NCI-H2081 (cell line): ENCODE measurements around the gene DPH6.
A peak's percentile ranks its signal among the peaks of the same experiment; 100 is the strongest.
"Not testable (repeated sequence)": the region's sequence is repeated elsewhere in the genome, so short reads cannot be mapped to it uniquely, and the experiment has no call there.

ENCODE experiments used
- DNase-seq, 2 experiments: peaks; one replicate each; lab custom pipeline; 2025; lab: John Stamatoyannopoulos, UW

DPH6 gene

DNA sequence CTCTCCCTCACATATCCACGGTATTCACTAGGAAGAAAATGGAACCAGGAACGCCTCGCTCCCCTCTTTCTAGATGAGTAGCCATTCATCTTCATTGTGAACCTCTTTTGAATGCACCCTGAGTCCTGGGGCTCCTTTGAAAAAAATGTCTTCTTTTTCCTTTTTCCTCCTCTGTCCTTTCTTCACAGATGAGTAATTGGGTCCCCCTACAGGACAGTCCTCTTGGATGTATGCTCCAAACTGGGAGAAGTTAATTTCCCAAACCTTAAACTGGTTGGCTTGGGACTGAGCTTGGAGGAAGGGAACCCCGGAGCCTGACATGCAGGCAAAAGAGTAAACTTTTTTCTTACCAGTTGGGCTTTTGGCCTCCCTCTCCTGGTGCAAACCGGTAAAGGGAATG is 108.8 kb downstream of the DPH6 start:
- no peak for DNase-seq

DNA sequence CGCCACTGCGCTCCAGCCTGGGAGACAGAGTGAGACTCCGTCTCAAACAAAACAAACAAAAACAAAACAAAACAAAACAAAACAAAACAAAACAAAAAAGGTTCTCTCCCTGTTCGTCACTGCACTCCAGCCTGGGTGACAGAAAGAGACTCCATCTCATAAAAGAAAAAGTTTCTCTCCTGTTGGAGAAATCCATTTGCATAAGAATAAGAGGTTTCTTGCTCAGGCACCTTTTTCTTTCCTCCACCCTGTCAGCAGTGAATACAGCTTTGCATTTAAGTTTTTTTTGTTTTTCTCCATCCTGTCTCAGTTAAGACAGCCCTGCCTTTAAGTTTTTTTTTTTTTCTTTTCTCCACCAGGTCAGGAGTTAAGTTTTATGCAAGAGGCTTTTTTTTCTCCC is 109.5 kb downstream of the DPH6 start:
- no peak for DNase-seq

DNA sequence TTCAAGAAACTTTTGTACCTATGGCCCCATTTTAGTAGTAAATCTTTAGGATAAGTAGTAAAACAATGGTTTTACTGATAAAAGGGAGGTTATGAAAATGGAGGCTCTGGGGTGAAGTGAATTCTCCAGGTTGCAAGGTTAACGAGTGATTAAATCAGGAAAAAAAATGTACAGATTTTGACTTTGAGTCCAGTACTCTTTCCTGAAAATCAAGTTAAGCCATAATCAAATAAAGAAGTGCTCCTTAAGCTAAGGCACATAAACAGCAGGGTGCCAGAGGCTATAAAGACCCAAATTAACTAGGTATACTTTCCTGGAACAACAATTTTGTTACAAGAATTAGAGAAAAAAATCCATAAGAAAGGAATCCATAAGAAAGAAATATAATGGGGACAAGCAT is 114.7 kb downstream of the DPH6 start:
- no peak for DNase-seq

DNA sequence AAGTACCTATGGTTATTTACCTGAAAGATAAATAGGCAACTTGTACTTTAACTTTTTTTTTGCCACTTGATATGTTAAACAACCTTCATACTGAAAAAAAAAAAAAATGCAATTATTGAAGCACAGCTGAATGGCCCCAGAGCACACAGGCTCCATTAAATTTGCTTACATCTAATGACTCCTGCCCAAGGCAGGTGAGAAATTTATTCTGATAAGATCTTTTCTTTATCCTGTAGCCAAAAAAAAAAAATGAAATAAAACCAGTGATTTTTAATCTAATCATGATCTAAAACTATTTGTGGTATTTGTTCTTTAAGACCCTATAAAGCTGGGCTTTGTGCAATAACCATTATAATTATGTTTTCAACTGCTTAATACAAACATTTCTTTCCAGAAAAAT is 115.7 kb downstream of the DPH6 start:
- DNase-seq: no peak

DNA sequence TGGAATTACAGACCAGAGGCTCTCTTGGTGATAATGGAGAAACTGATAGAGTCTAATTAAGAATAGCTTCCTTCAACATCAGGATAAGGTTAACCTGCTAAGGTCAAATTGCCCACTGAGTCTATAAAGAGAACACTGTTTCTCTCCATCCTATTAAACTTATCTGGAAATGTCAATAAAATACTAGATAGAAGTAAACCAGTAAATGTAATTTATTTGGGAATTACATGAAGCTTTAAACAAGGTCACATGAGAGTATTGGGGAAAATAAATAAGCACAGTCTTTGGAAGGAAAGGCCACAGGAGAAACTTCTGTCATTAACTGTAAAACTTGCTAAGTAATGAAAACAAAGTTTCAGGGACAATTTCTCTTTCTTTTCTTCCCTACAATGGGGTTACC is 118.5 kb downstream of the DPH6 start:
- no peak for DNase-seq

DNA sequence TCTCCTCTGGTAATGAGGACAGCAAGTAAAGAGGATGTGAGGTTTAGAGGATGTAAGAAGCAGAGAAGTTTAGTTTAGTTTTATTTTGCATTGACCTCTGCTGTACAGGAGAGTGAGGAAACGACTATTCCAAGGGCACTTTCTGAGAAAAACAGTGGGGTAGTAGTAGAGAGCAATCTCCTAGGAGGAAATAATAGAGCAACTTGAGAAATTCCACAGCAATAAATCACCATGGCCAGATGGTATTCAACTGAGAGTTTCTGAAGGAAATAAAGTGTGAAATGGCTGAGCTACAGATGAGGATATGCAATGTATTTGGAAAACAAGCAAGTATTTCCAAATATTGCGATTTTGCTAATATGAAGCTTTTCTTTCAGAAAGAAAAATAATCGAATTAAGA is 118.9 kb downstream of the DPH6 start:
- DNase-seq: no peak

DNA sequence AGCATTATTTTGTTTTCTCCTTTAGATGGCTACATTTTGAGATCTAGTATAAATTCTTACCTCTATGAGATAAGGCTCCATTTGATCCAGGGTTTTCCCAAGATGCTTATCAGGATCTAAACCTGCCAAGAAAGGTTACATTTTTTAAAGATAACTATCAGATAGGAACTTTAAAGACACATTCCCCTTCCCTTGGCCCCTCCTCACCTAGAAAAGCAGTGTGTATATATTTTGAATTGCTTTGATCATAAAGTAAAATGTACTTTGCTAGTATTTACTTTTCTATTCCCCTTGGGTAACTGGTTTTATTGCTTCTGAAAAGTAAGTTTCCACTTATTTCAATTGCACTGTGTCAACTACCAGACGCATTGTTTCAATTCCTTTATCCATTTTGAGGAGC is 135.2 kb downstream of the DPH6 start:
- no peak for DNase-seq

DNA sequence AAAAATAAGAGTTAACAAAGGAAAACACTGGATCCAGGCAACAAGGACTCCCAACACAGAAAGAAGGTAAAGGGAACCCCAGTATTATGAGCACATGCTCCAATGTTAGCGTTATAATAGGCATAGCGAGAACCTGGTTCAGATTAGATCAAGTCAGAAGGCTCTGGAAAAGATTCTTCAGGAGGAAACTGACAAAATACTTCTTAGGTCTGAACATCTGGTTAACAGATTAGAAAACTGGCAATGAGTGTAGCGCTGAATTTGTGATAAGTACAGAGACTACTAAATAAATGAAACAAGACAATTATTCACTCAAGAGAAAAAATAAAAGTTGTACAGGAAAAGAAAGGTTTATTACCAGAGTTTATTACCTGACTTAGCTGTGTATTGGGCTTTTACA is 146.1 kb downstream of the DPH6 start:
- no peak for DNase-seq

DNA sequence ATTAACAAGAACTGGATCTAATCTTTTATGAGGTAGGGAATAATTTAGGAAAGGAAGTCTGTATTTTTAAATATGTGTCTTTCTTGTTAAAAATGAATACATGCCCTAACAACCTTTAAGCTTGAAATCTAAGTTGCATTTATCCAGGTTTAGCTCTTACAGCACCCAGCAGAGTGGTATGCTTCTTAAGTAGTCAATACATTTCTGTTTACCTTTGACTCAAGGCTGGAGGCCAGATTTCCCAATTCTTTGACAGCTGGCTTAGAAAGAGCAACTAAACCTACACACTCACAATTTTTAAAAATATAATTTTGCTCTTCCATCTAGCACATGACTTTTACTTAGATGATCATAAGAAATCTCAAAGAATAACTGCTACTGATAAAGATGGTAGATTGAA is 148.9 kb downstream of the DPH6 start:
- no peak for DNase-seq

DNA sequence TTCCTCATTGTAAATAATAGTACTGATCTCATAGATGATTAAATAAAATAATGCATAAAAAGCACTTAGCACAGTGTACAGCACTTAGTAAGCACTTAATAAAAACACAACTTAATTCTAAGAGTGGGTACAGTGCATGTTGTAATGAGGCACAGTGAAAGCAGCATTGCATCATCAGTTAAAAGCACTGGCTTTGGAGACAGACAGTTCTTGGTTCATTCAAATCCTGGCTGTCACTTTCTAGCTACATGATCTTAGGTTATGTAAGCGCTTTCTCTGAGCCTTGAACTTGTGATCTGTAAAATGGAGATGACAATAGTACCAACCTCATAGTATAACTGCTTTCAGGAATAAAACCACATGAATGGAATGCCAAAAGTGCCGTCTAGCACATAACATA is 151.5 kb downstream of the DPH6 start:
- no peak for DNase-seq

DNA sequence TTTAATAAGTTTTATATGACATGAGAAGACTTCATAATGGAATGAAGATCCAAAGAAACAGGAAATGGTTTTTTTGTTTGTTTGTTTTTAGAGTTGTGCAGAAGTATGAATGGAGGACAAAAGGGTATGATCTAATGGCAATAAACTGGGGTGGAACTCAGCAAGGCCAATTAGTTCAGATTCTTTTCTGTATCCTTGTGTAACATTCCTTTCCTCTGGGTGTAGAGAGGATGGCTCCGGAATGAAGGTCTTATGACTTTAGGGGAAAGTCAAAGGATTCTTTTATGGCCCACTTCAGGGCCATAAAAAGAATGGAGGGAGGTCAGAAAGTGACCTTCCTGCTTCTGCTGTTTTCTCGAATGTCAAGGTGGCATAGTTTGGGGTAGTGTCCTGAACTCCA is 152.6 kb downstream of the DPH6 start:
- DNase-seq: no peak

DNA sequence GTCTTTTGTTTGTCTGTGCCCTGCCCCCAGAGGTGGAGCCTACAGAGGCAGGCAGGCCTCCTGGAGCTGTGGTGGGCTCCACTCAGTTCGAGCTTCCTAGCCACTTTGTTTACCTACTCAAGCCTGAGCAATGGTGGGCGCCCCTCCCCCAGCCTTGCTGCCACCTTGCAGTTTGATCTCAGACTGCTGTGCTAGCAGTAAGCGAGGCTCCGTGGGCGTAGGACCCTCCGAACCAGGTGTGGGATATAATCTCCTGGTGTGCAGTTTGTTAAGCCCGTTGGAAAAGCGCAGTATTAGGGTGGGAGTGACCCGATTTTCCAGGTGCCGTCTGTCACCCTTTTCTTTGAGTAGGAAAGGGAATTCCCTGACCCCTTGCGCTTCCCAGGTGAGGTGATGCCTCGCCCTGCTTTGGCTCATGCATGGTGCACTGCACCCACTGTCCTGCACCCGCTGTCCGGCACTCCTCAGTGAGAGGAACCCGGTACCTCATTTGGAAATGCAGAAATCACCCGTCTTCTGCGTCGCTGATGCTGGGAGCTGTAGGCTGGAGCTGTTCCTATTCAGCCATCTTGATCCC is 154.5 kb downstream of the DPH6 start:
- not testable (repeated sequence) for DNase-seq

DNA sequence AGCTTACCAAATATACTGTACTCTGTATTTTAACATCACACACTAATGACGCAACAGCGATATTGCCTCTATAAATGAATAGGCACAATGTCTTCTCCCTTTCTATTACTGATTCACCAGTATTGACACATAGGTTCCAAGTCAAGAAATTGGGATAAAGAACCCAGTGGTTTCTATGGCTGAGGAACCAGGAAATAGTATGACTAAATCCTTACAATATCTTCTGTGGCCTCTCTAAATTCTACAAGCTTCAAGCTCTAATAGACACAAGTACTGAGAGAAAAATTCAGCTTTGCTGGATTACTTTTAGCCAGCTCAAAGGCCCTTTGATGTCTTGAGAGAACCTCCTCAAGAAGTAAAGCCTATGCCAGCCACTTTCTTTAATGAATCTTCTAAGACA is 162.5 kb downstream of the DPH6 start:
- DNase-seq: no peak

DNA sequence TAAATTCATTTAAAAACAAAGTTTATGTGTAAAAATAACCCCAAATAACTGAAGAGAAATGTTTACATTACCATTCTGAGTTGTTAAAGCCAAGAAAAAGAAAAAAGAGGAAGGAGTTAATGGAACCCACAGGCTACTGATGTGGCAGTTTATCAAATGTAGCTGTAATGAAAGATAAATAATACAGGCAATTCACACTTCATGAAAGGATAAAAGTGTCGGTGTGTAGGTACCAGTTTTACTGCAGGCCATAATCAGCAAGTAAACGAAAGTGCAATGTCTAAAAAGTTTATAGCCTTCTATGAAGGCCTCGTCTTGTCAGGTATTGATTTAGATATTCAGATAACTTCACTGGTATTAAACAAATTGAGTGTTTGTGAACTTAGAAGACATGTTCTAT is 164.6 kb downstream of the DPH6 start:
- DNase-seq: no peak

DNA sequence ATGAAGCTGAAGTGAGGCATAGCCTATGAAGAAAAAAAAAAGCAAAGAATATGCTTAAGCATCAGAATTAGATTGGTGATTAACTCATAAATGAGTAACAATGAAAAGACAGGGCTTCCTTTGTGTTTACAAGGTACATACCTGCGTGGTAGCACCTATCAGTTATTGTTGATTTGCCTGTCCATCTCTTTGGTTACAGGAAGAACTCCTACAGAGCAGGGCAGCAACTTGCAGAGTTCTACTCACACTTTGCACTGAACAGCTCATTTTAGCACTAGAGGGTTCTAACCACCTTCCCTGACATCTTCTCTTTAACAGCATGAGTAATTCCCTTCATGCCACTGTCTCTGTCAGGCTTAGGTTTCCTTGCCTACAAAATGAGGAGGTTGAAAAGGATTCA is 166.0 kb downstream of the DPH6 start:
- DNase-seq: no peak

DNA sequence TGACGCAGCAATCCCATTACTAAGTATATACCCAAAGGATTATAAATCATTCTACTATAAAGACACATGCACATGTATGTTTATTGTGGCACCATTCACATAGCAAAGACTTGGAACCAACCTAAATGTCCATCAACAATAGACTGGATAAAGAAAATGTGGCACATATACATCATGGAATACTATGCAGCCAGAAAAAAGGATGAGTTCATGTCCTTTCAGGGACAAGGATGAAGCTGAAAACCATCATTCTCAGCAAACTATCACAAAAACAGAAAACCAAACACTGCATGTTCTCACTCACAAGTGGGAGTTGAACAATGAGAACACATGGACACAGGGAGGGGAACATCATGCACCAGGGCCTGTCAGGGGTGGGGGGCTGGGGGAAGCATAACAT is 167.5 kb downstream of the DPH6 start:
- not testable (repeated sequence) for DNase-seq

DNA sequence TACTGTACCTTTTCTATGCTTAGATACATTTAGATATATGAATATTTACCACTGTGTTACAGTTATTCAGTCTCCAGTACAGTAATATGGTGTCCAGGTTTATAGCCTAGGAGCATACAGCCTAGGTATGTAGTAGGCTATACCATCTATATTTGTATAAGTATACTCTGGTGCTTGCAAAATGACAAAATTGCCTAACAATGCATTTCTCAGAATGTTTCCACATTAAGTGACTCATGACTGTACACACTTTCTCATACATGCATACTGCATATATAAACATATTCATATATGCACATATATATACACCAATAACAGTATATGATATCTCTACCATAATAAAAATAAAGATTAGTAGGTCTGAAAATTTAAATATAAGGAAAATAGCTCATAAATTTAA is 169.3 kb downstream of the DPH6 start:
- DNase-seq: no peak

DNA sequence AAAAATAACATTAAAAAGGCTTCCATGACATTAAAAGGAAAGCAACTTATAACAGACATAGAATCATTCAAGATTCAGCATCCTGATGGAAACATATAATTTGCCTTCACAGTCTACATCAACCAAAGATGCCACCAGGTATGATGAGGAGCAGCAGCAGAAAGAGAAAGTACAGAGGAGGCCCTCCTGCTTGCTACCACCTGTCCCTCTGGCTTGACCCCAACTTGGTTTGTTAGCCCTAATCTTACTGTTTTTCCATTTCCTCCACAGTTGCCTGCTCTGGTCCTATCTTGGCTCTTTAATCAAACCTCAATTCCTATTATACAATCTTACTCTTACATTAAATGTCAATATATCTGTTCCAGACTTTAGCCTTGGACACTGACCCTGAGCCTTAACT is 171.3 kb downstream of the DPH6 start:
- DNase-seq: no peak

DNA sequence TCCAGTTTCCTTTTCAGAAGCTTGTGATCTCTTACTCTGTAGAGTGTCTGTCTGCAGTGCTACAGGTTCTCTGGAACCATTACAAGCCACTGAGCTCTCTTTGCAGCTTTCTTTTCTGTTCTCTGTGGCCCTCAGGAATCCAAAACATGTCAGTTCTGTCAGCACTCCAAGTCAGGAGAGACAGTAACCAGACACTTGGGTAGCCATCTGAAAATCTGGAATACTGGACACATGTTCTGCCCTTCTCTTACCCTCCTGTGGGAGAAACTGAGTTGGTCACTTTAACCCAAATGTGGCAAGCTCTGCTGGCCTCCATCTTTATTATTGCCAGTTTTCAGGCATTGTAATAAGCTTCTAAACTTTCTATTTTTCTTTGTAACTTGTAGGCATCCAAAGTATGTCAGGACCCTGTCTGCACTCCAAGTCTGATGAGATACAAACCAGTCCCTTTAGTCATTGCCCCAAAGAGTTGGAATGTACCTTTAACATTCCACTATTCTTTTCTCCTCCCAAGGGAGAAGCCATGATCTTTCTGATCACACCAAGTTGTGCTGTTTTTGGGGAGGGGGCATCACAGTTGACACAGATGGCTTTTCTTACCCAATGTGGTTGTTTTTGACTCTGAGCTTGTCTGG is 183.7 kb downstream of the DPH6 start:
- no peak for DNase-seq

DNA sequence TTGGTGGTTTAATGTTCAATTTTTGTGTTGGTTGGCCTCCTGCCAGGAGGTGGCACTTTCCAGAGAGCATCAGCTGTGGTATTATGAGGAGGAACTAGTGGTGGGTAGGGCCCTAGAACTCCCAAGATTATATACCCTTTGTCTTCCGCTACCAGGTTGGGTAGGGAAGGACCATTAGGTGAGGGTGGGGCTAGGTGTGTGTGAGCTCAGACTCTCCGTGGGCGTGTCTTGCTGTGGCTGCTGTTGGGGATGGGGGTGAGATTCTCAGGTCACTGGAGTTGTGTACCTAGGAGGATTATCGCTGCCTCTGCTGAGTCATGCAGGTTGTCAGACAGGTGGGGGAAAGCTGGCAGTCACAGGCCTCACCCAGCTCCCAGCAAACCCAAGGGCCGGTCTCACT is 187.1 kb downstream of the DPH6 start:
- DNase-seq: no peak

DNA sequence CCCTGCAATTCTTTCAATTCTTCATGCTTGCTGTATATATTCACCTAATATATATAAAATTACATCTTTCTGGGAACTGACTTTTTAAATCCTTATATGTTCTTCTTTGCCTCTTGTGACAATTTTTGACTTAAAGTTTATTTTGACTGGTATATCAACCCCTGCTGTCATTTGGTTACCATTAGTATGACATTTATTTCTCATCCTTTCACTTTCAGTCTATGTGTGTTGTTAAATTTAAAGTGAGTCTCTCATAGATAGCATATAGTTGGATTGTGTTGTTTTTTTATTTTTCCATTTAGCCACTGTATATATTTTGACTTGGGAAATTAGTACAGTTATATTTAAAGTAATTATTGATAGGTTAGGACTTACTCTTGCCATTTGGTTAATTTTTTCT is 194.9 kb downstream of the DPH6 start:
- DNase-seq: no peak

DNA sequence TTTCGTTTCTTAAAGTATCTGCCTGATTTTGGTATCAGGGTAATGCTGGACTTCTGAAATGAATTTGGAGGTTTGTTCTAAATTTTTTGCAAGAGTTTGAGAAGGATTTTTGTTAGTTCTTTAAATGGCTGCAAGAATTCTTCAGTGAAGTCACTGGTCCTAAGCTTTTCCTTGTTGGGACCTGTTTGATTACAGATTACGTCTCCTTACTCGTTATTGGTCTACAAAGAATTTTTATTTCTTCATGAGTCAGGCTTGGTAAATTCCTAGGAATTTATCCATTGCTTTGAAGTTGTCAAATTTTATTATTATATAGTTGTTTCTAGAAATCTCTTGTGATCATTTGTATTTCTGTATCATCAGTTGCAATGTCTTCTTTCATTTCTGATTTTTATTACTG is 196.0 kb downstream of the DPH6 start:
- no peak for DNase-seq

DNA sequence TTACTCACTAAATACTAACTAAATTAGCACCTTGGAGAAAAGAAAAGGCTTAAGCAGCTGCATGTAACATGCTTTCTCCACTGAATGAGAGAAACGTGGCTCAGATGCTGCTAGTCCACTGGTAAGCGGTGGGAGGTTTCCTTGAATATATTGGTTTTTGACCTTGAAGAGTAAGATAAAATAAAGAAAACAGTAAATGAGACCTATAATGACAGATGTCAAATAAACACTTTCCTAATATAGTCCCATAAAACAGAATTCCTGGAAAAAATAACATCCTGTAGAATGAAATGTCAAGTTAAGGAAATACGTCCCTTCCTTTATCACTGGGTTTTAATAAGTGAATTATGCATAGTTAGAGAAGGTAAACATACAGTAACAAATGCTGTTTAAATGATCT is 215.0 kb downstream of the DPH6 start:
- no peak for DNase-seq

DNA sequence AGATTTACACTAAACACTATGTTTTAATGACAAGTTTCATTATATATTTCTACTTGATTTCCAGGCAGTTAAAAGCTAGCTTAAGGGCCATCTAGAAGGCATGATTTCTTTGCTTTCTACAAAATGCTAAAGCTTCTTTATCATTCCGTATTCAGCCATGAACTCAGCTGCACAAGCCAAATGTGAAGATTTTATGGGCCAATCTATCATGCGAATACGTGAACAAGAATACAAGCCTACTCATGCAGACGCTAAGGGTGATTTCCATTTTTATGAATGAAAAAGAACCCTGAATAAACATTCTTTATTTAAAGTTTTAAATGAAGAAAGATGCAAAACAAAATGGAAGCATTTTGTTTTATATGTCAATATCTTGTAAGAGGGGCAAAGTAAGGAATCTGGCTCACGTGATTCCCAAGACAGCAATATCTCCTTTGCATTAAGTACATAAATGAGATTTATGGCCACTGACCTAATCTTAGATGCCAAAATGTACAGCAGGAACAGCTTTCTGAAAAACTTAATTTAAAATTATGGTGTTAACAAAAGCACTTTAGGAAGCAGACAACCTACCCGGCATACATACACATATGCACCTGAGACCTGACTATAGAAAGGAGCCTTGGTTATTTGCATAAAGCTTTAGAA is 215.8 kb downstream of the DPH6 start:
- DNase-seq: peak in 1 of 2 experiments; percentile 59
